OCI-LY1 (cell line): ENCODE data around the gene CD302.

Experiments
- H2AFZ ChIP-seq: fragments of 200-600 bp; sonication (generic), shearing (Covaris generic); 2 replicates; pipeline ENCODE4 v1.6.0; 2014; ENCODE audit warnings: antibody characterized with exemption, mild to moderate bottlenecking, low read length
- H3F3A ChIP-seq: fragments of 200-600 bp; sonication (generic), shearing (Covaris generic); 2 replicates; pipeline ENCODE4 v1.6.0; 2014; ENCODE audit warnings: mild to moderate bottlenecking, antibody characterized with exemption, low read length, moderate library complexity; ENCODE audit not compliant: insufficient read depth
- H3K27ac ChIP-seq: fragments of 200-600 bp; sonication (generic); 2 replicates; pipeline ENCODE4 v1.5.1; 2014; ENCODE audit warnings: low read length, mixed run types, mild to moderate bottlenecking, low read depth; ENCODE audit not compliant: poor library complexity, severe bottlenecking
- H3K27me3 ChIP-seq: fragments of 200-600 bp; sonication (generic); 2 replicates; pipeline ENCODE4 v1.6.0; 2014; ENCODE audit warnings: antibody characterized with exemption, mild to moderate bottlenecking, low read length, moderate library complexity; ENCODE audit not compliant: insufficient read depth
- H3K36me3 ChIP-seq: fragments of 200-600 bp; sonication (generic); 2 replicates; pipeline ENCODE4 v1.6.1; 2014; ENCODE audit warnings: mild to moderate bottlenecking, antibody characterized with exemption, low read length, moderate library complexity, mixed read lengths; ENCODE audit not compliant: insufficient read depth
- H3K4me1 ChIP-seq: fragments of 200-600 bp; sonication (generic); 2 replicates; pipeline ENCODE4 v1.5.1; 2014; ENCODE audit warnings: mild to moderate bottlenecking, low read length, moderate library complexity; ENCODE audit not compliant: insufficient read depth, severe bottlenecking
- H3K4me2 ChIP-seq: fragments of 200-600 bp; sonication (generic), shearing (Covaris generic); 2 replicates; pipeline ENCODE4 v1.6.1; 2014; ENCODE audit warnings: low read length
- H3K4me3 ChIP-seq: fragments of 200-600 bp; sonication (generic); 2 replicates; pipeline ENCODE4 v1.5.1; 2014; ENCODE audit warnings: low read length, low read depth, mild to moderate bottlenecking, mixed read lengths; ENCODE audit not compliant: poor library complexity, severe bottlenecking
- H3K79me2 ChIP-seq: fragments of 200-600 bp; shearing (Covaris generic); 2 replicates; pipeline ENCODE4 v1.6.1; 2016; ENCODE audit warnings: mixed run types, low read length, mixed read lengths; ENCODE audit not compliant: insufficient read depth
- H3K9ac ChIP-seq: fragments of 200-600 bp; sonication (generic), shearing (Covaris generic); 2 replicates; pipeline ENCODE4 v1.6.1; 2014; ENCODE audit warnings: mild to moderate bottlenecking, low read length, mixed read lengths
- H3K9me2 ChIP-seq: fragments of 200-600 bp; sonication (generic), shearing (Covaris generic); 2 replicates; pipeline ENCODE4 v1.6.1; 2014; ENCODE audit warnings: low read depth, mild to moderate bottlenecking, low read length, mixed read lengths
- H3K9me3 ChIP-seq: fragments of 200-600 bp; shearing (Covaris generic); 2 replicates; pipeline ENCODE4 v1.6.1; 2014; ENCODE audit warnings: low read length, mixed read lengths
- H4K20me1 ChIP-seq: fragments of 200-600 bp; sonication (generic), shearing (Covaris generic); 2 replicates; pipeline ENCODE4 v1.6.0; 2016; ENCODE audit warnings: mild to moderate bottlenecking, low read length; ENCODE audit not compliant: insufficient read depth
- CTCF ChIP-seq: fragments of 200-600 bp; sonication (generic), shearing (Covaris generic); IDR thresholded peaks from 2 replicates; pipeline ENCODE4 v1.5.1; 2017; ENCODE audit warnings: mild to moderate bottlenecking, antibody characterized with exemption, low read length, moderate library complexity, mixed read lengths
- EZH2 ChIP-seq: fragments of 200-600 bp; sonication (generic), shearing (Covaris generic); IDR thresholded peaks from 2 replicates; pipeline ENCODE4 v1.8.0; 2017; ENCODE audit warnings: borderline replicate concordance, mixed run types, mild to moderate bottlenecking, antibody characterized with exemption, low read length, moderate library complexity, mixed read lengths

Gene CD302

GRCh38 chr2:159802673-159803072 is 4.7 kb upstream of the CD302 start:
- H3K9me3 ChIP-seq, result no peaks in the 10 kb centered on the region
- H4K20me1 ChIP-seq, result no peaks in the 10 kb centered on the region
- H3K27ac ChIP-seq, result no peak overlapping the region
- TF ChIP-seq EZH2 (no peak), CTCF (no peak)
- H3K9me2 ChIP-seq, result no peaks in the 10 kb centered on the region
- no peaks in the 10 kb centered on the region for H3K79me2 ChIP-seq
- H3K27me3 ChIP-seq, result no peaks in the 10 kb centered on the region
- no peak overlapping the region for H3K9ac ChIP-seq
- no peak overlapping the region for H3K4me2 ChIP-seq
- no peaks in the 10 kb centered on the region for H3F3A ChIP-seq
- no peak overlapping the region for H3K4me3 ChIP-seq
- no peak overlapping the region for H2AFZ ChIP-seq
- H3K36me3 ChIP-seq, result no peaks in the 10 kb centered on the region
- H3K4me1 ChIP-seq, result peaks cover 12% of the 10 kb centered on the region

GRCh38 chr2:159799833-159800232 is 1.8 kb upstream of the CD302 start:
- no peaks in the 10 kb centered on the region for H3F3A ChIP-seq
- no peaks in the 10 kb centered on the region for H4K20me1 ChIP-seq
- no peak overlapping the region for H3K4me3 ChIP-seq
- peaks cover 9% of the 10 kb centered on the region; the same call in 1 of the 2 replicates for H3K79me2 ChIP-seq
- H3K4me2 ChIP-seq, result no peak overlapping the region
- H3K9me3 ChIP-seq, result no peaks in the 10 kb centered on the region
- no peak for TF ChIP-seq CTCF
- TF ChIP-seq EZH2, result no peak
- H2AFZ ChIP-seq, result no peak overlapping the region
- H3K27ac ChIP-seq, result no peak overlapping the region
- no peak overlapping the region for H3K9ac ChIP-seq
- H3K9me2 ChIP-seq, result no peaks in the 10 kb centered on the region
- H3K36me3 ChIP-seq, result no peaks in the 10 kb centered on the region
- no peaks in the 10 kb centered on the region for H3K27me3 ChIP-seq
- peaks cover 31% of the 10 kb centered on the region for H3K4me1 ChIP-seq

GRCh38 chr2:159798376-159798725 is 343 bp upstream of the CD302 start:
- Histone ChIP-seq H3K27ac (no peak overlapping the region), H3K9ac (peak overlapping the region; percentile 88; the same call in 1 of the 2 replicates), H3K27me3 (no peaks in the 10 kb centered on the region), H3F3A (no peaks in the 10 kb centered on the region), H3K79me2 (peaks cover 9% of the 10 kb centered on the region; the same call in 1 of the 2 replicates), H3K4me1 (peaks cover 31% of the 10 kb centered on the region), H3K9me3 (no peaks in the 10 kb centered on the region), H4K20me1 (no peaks in the 10 kb centered on the region), H3K4me3 (peak overlapping the region; percentile 85), H2AFZ (peak overlapping the region; percentile 67), H3K9me2 (no peaks in the 10 kb centered on the region), H3K36me3 (no peaks in the 10 kb centered on the region), H3K4me2 (peak overlapping the region; percentile 80)
- no peak for TF ChIP-seq CTCF
- TF ChIP-seq EZH2, result no peak
